Neural cell (in vitro differentiated cells): ENCODE results near the gene CHM.

Source experiments
- EZH2 ChIP-seq: fragments of 200-600, 300-800 bp; shearing (Covaris generic), sonication (generic); IDR thresholded peaks from 2 replicates; pipeline ENCODE4 v1.6.1; 2014; ENCODE audit warnings: antibody characterized with exemption, low read length, borderline replicate concordance, mild to moderate bottlenecking; ENCODE audit not compliant: insufficient read depth, poor library complexity, severe bottlenecking
- TF ChIP-seq, protein P1 (sequence below): fragments of 450-650 bp; IDR thresholded peaks from 2 replicates; pipeline ENCODE4 v1.5.1; 2014; ENCODE audit warnings: antibody characterized with exemption, mild to moderate bottlenecking, moderate library complexity; ENCODE audit not compliant: poor library complexity, severe bottlenecking
- TF ChIP-seq, protein P2 (sequence below): IDR thresholded peaks from 2 replicates; pipeline ENCODE4 v1.6.1; 2012; ENCODE audit warnings: borderline replicate concordance

DNA sequence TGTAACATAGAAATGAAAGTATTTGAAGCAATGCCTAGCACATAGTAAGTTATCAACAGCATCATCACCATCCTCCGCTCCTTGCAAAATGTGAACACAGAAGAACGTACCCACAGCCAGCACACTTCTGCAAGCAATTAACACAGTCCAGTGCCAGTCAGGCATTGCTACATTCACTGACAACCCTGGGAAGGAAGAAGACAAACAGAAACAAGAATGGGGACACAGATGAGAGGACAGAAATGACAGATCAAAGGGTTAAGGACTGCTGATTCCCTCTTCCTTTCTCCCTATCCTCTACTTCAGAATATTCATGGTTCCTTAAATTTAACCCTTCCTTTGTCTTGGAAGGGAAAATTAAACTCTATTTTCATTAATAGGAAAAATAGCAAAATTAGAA, 53.1 kb downstream of the CHM start:
- TF ChIP-seq, protein P1, sequence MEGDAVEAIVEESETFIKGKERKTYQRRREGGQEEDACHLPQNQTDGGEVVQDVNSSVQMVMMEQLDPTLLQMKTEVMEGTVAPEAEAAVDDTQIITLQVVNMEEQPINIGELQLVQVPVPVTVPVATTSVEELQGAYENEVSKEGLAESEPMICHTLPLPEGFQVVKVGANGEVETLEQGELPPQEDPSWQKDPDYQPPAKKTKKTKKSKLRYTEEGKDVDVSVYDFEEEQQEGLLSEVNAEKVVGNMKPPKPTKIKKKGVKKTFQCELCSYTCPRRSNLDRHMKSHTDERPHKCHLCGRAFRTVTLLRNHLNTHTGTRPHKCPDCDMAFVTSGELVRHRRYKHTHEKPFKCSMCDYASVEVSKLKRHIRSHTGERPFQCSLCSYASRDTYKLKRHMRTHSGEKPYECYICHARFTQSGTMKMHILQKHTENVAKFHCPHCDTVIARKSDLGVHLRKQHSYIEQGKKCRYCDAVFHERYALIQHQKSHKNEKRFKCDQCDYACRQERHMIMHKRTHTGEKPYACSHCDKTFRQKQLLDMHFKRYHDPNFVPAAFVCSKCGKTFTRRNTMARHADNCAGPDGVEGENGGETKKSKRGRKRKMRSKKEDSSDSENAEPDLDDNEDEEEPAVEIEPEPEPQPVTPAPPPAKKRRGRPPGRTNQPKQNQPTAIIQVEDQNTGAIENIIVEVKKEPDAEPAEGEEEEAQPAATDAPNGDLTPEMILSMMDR = no peak
- TF ChIP-seq EZH2 = no peak
- TF ChIP-seq, protein P2, sequence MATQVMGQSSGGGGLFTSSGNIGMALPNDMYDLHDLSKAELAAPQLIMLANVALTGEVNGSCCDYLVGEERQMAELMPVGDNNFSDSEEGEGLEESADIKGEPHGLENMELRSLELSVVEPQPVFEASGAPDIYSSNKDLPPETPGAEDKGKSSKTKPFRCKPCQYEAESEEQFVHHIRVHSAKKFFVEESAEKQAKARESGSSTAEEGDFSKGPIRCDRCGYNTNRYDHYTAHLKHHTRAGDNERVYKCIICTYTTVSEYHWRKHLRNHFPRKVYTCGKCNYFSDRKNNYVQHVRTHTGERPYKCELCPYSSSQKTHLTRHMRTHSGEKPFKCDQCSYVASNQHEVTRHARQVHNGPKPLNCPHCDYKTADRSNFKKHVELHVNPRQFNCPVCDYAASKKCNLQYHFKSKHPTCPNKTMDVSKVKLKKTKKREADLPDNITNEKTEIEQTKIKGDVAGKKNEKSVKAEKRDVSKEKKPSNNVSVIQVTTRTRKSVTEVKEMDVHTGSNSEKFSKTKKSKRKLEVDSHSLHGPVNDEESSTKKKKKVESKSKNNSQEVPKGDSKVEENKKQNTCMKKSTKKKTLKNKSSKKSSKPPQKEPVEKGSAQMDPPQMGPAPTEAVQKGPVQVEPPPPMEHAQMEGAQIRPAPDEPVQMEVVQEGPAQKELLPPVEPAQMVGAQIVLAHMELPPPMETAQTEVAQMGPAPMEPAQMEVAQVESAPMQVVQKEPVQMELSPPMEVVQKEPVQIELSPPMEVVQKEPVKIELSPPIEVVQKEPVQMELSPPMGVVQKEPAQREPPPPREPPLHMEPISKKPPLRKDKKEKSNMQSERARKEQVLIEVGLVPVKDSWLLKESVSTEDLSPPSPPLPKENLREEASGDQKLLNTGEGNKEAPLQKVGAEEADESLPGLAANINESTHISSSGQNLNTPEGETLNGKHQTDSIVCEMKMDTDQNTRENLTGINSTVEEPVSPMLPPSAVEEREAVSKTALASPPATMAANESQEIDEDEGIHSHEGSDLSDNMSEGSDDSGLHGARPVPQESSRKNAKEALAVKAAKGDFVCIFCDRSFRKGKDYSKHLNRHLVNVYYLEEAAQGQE = no peak
